Adipocyte (in vitro differentiated cells): Measurements from ENCODE around the gene EEFSEC.
A peak's percentile ranks its signal among the peaks of the same experiment; 100 is the strongest.

Experiments
- DNase-seq: peaks from one replicate; pipeline ENCODE4 v3.0.0-alpha.2; 2015; ENCODE audit warnings: low read depth
- H3K27me3 ChIP-seq: replicated peaks from 2 replicates; pipeline ENCODE4 v1.7.0; 2013; ENCODE audit warnings: mild to moderate bottlenecking, low read length, moderate library complexity; ENCODE audit not compliant: control insufficient read depth, insufficient read depth
- H3K36me3 ChIP-seq: 2 replicates; pipeline ENCODE4 v1.7.0; 2013; ENCODE audit warnings: low read length, mild to moderate bottlenecking, moderate library complexity; ENCODE audit not compliant: control insufficient read depth, insufficient read depth, severe bottlenecking
- H3K4me1 ChIP-seq: 2 replicates; pipeline ENCODE4 v1.7.0; 2013; ENCODE audit warnings: mild to moderate bottlenecking, low read length, moderate library complexity; ENCODE audit not compliant: control insufficient read depth, insufficient read depth
- H3K4me3 ChIP-seq: 2 replicates; pipeline ENCODE4 v1.7.0; 2013; ENCODE audit warnings: mild to moderate bottlenecking, low read length, moderate library complexity
- H3K9ac ChIP-seq: 2 replicates; pipeline ENCODE4 v1.7.0; 2013; ENCODE audit warnings: mild to moderate bottlenecking, low read length, moderate library complexity
- H3K9me3 ChIP-seq: 2 replicates; pipeline ENCODE4 v1.7.0; 2013; ENCODE audit warnings: mild to moderate bottlenecking, low read length, moderate library complexity; ENCODE audit not compliant: control insufficient read depth

Gene EEFSEC

GRCh38 chr3:128392818-128393544 is 239.7 kb downstream of the EEFSEC start:
- no peak overlapping the region for H3K9ac ChIP-seq
- DNase-seq, result no peak
- no peak overlapping the region for H3K4me3 ChIP-seq

DNA sequence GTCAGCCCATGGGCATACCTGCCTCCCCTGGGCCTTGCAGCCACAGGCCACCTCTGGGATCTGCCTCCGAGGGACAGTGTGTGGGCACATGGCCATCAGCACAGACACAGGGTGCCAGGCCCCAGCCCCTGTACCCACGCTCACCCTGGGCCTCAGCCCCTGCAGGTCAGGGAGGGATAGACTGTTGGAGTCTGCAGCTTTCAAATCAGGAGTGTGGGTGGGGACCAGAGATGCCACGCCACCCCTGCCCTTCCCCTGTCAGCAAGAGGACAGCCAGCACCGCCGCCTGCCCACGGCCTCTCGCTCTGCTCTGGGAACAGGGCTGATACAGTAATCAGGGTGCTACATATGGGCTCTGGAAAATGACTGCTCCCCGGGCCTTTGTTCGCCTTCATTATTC is 240.8 kb downstream of the EEFSEC start:
- Histone ChIP-seq H3K27me3 (no peaks in the 10 kb centered on the region), H3K9ac (no peak overlapping the region), H3K4me3 (no peak overlapping the region), H3K9me3 (no peaks in the 10 kb centered on the region), H3K4me1 (peaks cover 11% of the 10 kb centered on the region), H3K36me3 (no peaks in the 10 kb centered on the region)
- no peak for DNase-seq

More at GRCh38 chr3:128392818-128393544, 239.7 kb downstream of the EEFSEC start:
- H3K36me3 ChIP-seq, result no peaks in the 10 kb centered on the region
- peaks cover 11% of the 10 kb centered on the region for H3K4me1 ChIP-seq
- H3K27me3 ChIP-seq, result no peaks in the 10 kb centered on the region
- no peaks in the 10 kb centered on the region for H3K9me3 ChIP-seq

DNA sequence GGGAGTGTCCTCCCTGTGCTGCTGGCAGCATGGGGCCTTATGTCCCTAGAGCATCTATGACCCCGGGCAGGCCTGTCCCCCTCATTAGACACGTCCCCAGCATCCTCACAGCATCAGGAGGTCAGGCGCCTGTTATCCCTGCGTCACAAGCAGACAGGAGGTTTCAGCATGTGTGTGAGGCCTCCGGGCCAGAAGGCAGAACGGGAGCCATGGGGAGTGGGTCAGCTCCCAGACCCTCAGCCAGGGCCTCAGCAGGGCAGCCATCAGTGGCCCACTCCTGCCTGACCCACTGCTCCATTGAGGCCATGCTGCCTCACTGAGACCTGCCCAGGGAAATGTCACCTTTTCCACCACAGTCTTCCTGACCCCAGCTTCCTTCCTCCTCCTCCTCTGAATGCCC is 241.8 kb downstream of the EEFSEC start:
- Histone ChIP-seq H3K9me3 (no peaks in the 10 kb centered on the region), H3K36me3 (no peaks in the 10 kb centered on the region), H3K9ac (peak overlapping the region; percentile 30), H3K4me3 (no peak overlapping the region), H3K27me3 (no peaks in the 10 kb centered on the region), H3K4me1 (peaks cover 11% of the 10 kb centered on the region)
- no peak for DNase-seq

DNA sequence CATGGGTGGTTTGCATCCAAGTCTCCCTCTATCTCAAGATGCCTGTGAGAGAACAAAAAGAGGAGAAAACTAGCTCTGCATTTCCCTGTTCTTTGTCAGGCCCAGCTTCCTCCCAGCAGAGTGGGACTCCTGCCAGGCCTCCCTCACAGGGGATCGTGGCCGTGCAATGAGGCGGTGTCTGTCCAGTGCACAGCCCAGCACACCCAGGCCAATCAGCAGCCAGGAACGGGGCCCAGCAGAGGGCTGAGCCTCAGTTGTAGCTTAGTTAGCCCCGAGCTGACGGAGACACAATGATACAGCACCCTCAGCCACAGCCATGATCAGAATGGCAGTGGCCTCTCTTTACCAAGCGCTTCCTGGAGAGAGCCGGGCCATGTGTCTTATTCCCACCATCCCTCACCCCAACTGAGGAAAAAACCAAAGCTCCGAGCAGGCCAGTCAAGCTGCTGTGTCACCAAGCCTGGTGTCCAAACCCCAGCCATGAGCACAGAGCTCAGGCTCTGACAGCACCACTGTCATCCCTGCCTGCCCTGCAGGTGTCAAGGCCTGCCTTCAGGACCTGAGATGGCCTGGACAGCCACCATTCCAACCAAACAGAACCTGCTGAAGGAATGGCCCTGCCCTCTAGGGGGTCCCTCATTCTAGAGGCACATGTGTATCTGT is 242.3 kb downstream of the EEFSEC start:
- H3K9ac ChIP-seq, result peak overlapping the region; percentile 30
- H3K27me3 ChIP-seq, result no peaks in the 10 kb centered on the region
- no peaks in the 10 kb centered on the region for H3K36me3 ChIP-seq
- no peaks in the 10 kb centered on the region for H3K9me3 ChIP-seq
- DNase-seq, result peak; percentile 38
- H3K4me3 ChIP-seq, result no peak overlapping the region
- peaks cover 11% of the 10 kb centered on the region for H3K4me1 ChIP-seq

DNA sequence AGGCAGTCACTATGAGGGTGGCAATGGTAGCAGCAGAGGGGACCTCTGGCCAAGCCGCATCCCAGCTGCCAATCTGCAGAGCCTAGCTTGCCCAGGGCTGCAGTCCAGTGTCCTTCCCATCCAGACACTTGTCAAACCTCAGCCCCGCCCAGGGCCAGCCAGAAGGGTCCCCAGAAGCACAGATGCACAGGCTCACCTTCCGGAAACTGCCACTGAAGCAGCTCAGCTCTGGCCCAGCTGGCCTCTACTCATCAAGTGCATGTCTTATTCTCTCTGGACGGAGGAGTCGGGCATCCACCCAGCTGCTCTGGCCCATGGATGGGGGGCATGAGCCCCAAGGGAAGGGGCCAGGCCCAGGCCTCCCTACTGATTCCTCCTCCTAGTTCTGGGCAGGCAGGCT is 244.2 kb downstream of the EEFSEC start:
- H3K36me3 ChIP-seq, result no peaks in the 10 kb centered on the region
- no peak overlapping the region for H3K9ac ChIP-seq
- no peak overlapping the region for H3K4me3 ChIP-seq
- H3K4me1 ChIP-seq, result peaks cover 11% of the 10 kb centered on the region
- no peaks in the 10 kb centered on the region for H3K27me3 ChIP-seq
- H3K9me3 ChIP-seq, result no peaks in the 10 kb centered on the region
- no peak for DNase-seq

GRCh38 chr3:128398586-128398985 is 245.3 kb downstream of the EEFSEC start:
- H3K4me1 ChIP-seq, result peaks cover 11% of the 10 kb centered on the region
- H3K9me3 ChIP-seq, result no peaks in the 10 kb centered on the region
- DNase-seq, result no peak
- H3K27me3 ChIP-seq, result no peaks in the 10 kb centered on the region
- no peaks in the 10 kb centered on the region for H3K36me3 ChIP-seq
- H3K4me3 ChIP-seq, result no peak overlapping the region
- H3K9ac ChIP-seq, result no peak overlapping the region

DNA sequence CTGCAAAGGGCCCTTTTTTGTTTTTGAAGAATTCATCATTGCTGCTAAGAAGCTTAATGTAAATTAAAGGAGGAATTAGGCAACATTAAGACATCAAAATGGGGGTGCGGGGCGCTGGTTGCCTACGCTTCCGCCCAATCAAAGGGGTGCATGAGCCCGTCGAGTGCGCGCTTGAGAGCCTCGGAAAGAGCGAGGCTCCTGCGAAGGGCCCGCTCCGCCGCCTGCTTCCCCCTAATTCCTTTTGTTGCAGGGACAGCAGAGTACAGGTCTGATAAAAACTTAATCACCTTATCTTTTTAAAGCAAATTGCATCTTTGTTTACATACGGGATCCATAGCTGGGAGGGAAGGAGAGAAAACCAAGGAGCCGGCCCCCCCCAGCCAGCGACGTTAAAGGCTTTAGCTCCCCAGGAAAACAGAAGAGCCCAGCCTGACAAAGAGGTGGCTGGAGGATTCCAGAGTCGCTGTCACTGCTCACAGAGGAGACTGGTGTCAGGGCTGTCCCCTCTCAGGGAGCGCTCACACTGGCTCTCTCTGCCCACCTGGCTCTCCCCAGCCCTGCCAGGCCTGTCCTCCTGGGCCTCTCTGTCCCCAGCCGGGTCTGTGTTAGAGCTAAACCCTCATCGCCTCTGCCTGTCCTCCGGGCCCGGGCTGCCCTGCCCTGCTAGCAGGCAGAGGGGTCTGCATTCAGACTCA is 246.1 kb downstream of the EEFSEC start:
- Histone ChIP-seq H3K9me3 (no peaks in the 10 kb centered on the region), H3K36me3 (no peaks in the 10 kb centered on the region), H3K9ac (no peak overlapping the region), H3K27me3 (no peaks in the 10 kb centered on the region), H3K4me3 (no peak overlapping the region), H3K4me1 (peaks cover 11% of the 10 kb centered on the region)
- DNase-seq, result no peak

- H3K4me3 ChIP-seq, result no peak overlapping the region
- H3K36me3 ChIP-seq, result no peaks in the 10 kb centered on the region
- DNase-seq, result no peak
- H3K9me3 ChIP-seq, result no peaks in the 10 kb centered on the region
- H3K27me3 ChIP-seq, result no peaks in the 10 kb centered on the region
- H3K9ac ChIP-seq, result no peak overlapping the region
- peaks cover 3% of the 10 kb centered on the region for H3K4me1 ChIP-seq
Measured at GRCh38 chr3:128400671-128401070, 247.4 kb downstream of the EEFSEC start.

- no peak overlapping the region for H3K9ac ChIP-seq
- H3K27me3 ChIP-seq, result no peaks in the 10 kb centered on the region
- H3K4me1 ChIP-seq, result no peaks in the 10 kb centered on the region
- no peak overlapping the region for H3K4me3 ChIP-seq
- no peaks in the 10 kb centered on the region for H3K9me3 ChIP-seq
- H3K36me3 ChIP-seq, result no peaks in the 10 kb centered on the region
- DNase-seq, result no peak
Measured at GRCh38 chr3:128402319-128402718, 249.0 kb downstream of the EEFSEC start.

DNA sequence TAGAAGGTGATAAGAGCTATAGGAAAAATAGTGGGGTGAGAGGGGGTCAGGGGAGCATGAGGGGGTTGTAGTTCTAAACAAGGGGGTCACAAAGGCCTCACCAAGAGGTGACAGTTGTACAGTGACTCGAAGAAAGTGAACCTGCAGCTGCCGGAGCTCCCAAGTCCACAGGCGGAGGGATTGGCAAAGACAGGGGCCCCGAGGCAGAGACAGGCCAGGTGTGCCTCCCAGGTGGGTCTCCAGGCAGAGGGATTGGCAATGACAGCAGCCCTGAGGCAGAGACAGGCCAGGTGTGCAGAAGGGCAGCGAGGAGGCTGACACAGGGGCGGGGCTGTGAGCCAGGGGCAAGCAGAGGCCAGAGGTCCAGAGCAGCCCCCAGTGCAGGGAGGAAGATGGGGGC is 249.7 kb downstream of the EEFSEC start:
- H3K9ac ChIP-seq, result no peak overlapping the region
- no peaks in the 10 kb centered on the region for H3K36me3 ChIP-seq
- H3K4me1 ChIP-seq, result no peaks in the 10 kb centered on the region
- no peaks in the 10 kb centered on the region for H3K27me3 ChIP-seq
- no peaks in the 10 kb centered on the region for H3K9me3 ChIP-seq
- no peak overlapping the region for H3K4me3 ChIP-seq
- no peak for DNase-seq

DNA sequence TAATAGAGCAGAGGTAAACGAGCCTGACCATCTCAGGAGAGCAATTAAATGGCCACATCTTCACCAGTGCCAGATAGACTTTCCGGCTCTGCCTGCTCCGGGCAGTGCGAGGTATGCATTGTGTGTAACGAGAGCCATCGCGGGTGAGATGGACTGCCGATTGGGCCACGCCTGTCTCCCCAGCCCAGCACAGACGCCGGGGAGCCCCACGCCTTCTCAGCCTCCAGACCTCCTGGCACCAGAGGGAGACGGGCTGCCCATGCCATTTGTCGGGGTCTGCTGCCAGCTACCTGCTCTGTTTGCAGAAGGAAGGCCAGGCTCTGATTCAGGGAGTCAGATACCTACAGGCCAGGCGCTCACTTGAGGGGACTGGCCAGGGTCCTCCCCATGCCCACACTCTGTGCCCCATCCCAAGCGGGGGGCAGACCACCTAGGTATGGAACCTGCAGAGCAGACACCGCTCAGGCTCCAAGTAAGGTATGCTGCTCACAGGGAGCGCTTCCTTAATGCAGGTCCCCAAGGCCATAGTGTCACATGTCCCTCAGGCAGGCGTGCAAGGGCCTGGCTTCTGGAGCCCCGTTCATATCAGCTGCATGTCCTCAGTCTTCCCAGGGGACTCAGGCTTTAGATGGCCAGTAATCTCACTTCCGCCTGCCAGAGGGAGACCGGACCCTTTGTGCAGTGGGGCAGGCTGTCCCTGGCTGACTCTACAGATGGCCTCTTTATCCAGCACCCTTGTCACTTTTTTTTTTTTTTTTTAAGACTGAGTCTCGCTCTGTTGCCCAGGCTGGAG is 251.2 kb downstream of the EEFSEC start:
- H3K4me3 ChIP-seq, result no peak overlapping the region
- no peak overlapping the region for H3K9ac ChIP-seq
- no peaks in the 10 kb centered on the region for H3K9me3 ChIP-seq
- no peaks in the 10 kb centered on the region for H3K4me1 ChIP-seq
- H3K36me3 ChIP-seq, result no peaks in the 10 kb centered on the region
- DNase-seq, result no peak
- no peaks in the 10 kb centered on the region for H3K27me3 ChIP-seq
